GM23338 (cell line): ENCODE measurements around the gene HMGN4. TPM values are rescaled to one million over a fixed set of nuclear protein-coding genes. Genes with fewer than 3 reads are reported as not detected.

Source experiments
- ATAC-seq: fragments of 200-7000 bp; cut with Tn5 transposase; 3 replicates; pipeline ENCODE4 v1.9.1; 2020
- DNase-seq: peaks from one replicate; pipeline ENCODE4 v3.0.0-alpha.2; 2015; ENCODE audit warnings: low spot score
- H2AFZ ChIP-seq: fragments of 200-600 bp; sonication (generic); 2 replicates; pipeline ENCODE4 v1.8.0; 2016; ENCODE audit warnings: antibody characterized with exemption, mild to moderate bottlenecking, moderate library complexity
- H3F3A ChIP-seq: fragments of 200-600 bp; sonication (generic); replicated peaks from 2 replicates; pipeline ENCODE4 v1.8.0; 2017; ENCODE audit warnings: antibody characterized with exemption, mixed run types, low read depth
- H3K27ac ChIP-seq: fragments of 200-600 bp; sonication (generic); 2 replicates; pipeline ENCODE4 v1.6.1; 2016; ENCODE audit warnings: low read depth
- H3K27me3 ChIP-seq: fragments of 200-600 bp; sonication (generic); 2 replicates; pipeline ENCODE4 v1.8.0; 2016; ENCODE audit warnings: mild to moderate bottlenecking, mixed run types, moderate library complexity; ENCODE audit not compliant: insufficient read depth
- H3K36me3 ChIP-seq: fragments of 200-600 bp; sonication (generic); 2 replicates; pipeline ENCODE4 v1.8.0; 2016; ENCODE audit warnings: mild to moderate bottlenecking; ENCODE audit not compliant: insufficient read depth
- H3K4me1 ChIP-seq: fragments of 200-600 bp; sonication (generic); 2 replicates; pipeline ENCODE4 v1.8.0; 2016; ENCODE audit warnings: mild to moderate bottlenecking, moderate library complexity; ENCODE audit not compliant: insufficient read depth
- H3K4me2 ChIP-seq: fragments of 200-600 bp; sonication (generic); 2 replicates; pipeline ENCODE4 v1.7.1; 2017; ENCODE audit warnings: mixed run types
- H3K4me3 ChIP-seq: fragments of 200-600 bp; sonication (generic); 2 replicates; pipeline ENCODE4 v1.6.1; 2016; ENCODE audit warnings: mixed run types
- H3K79me2 ChIP-seq: fragments of 200-600 bp; sonication (generic); replicated peaks from 2 replicates; pipeline ENCODE4 v1.8.0; 2017; ENCODE audit warnings: mild to moderate bottlenecking; ENCODE audit not compliant: insufficient read depth
- H3K9me2 ChIP-seq: fragments of 200-600 bp; sonication (generic); 2 replicates; pipeline ENCODE4 v1.8.0; 2017; ENCODE audit not compliant: insufficient read depth
- H4K20me1 ChIP-seq: fragments of 200-600 bp; sonication (generic); replicated peaks from 2 replicates; pipeline ENCODE4 v1.8.0; 2017; ENCODE audit warnings: mild to moderate bottlenecking; ENCODE audit not compliant: insufficient read depth
- H3K27ac Mint-ChIP-seq: 2 replicates; pipeline ENCODE4 v1.8.0; 2020; ENCODE audit warnings: inconsistent platforms, mild to moderate bottlenecking, moderate library complexity, mixed read lengths
- H3K27me3 Mint-ChIP-seq: 3 replicates; pipeline ENCODE4 v1.8.0; 2022; ENCODE audit warnings: low read depth, mild to moderate bottlenecking, moderate library complexity, mixed read lengths, inconsistent platforms; ENCODE audit not compliant: insufficient read depth, poor library complexity
- H3K36me3 Mint-ChIP-seq: 3 replicates; pipeline ENCODE4 v1.8.0; 2021; ENCODE audit warnings: low read depth, mild to moderate bottlenecking, inconsistent platforms, moderate library complexity, mixed read lengths
- H3K4me1 Mint-ChIP-seq: 3 replicates; pipeline ENCODE4 v1.8.0; 2020; ENCODE audit warnings: mild to moderate bottlenecking, inconsistent platforms, mixed read lengths
- H3K4me3 Mint-ChIP-seq: 3 replicates; pipeline ENCODE4 v1.8.0; 2021; ENCODE audit warnings: moderate library complexity, mild to moderate bottlenecking, inconsistent platforms, mixed read lengths
- H3K9me3 Mint-ChIP-seq: 3 replicates; pipeline ENCODE4 v1.8.0; 2020; ENCODE audit warnings: moderate library complexity, mild to moderate bottlenecking, inconsistent platforms, mixed read lengths
- CREB1 ChIP-seq: fragments of 250-450 bp; sonication (Bioruptor Pico); IDR thresholded peaks from 2 replicates; pipeline ENCODE4 v1.5.0; 2020; ENCODE audit warnings: low read depth, mild to moderate bottlenecking, moderate library complexity
- CTCF ChIP-seq, 2 experiments: fragments of 200-600 bp in 1 of 2; sonication (generic) in 1 of 2; conservative IDR thresholded peaks; 2 replicates each; pipeline versions ENCODE4 v1.5.1 to v1.6.1; 2016 to 2017; ENCODE audit warnings: antibody characterized with exemption in 2 of 2, low read depth in 2 of 2, mild to moderate bottlenecking in 2 of 2, moderate library complexity in 1 of 2
- ETS1 ChIP-seq: IDR thresholded peaks from 2 replicates; pipeline ENCODE4 v1.6.1; 2016; ENCODE audit warnings: antibody characterized with exemption
- EZH2 ChIP-seq: fragments of 200-600 bp; sonication (generic); IDR thresholded peaks from one replicate; pipeline ENCODE4 v1.8.0; 2017; ENCODE audit warnings: antibody characterized with exemption, mild to moderate bottlenecking, low read depth; ENCODE audit not compliant: unreplicated experiment
- EZH2phosphoT487 ChIP-seq: fragments of 200-600 bp; sonication (generic); IDR thresholded peaks from one replicate; pipeline ENCODE4 v1.8.1; 2018; ENCODE audit warnings: antibody characterized with exemption; ENCODE audit not compliant: unreplicated experiment
- JUNB ChIP-seq: IDR thresholded peaks from one replicate; pipeline ENCODE4 v1.6.1; 2016; ENCODE audit warnings: antibody characterized with exemption; ENCODE audit not compliant: unreplicated experiment
- NANOG ChIP-seq: IDR thresholded peaks from 2 replicates; pipeline ENCODE4 v1.6.1; 2016; ENCODE audit warnings: antibody characterized with exemption, borderline replicate concordance
- POLR2AphosphoS5 ChIP-seq: IDR thresholded peaks from 2 replicates; pipeline ENCODE4 v1.6.1; 2016; ENCODE audit warnings: antibody characterized with exemption, low read depth
- REST ChIP-seq: IDR thresholded peaks from one replicate; pipeline ENCODE4 v1.6.1; 2018; ENCODE audit warnings: antibody characterized with exemption; ENCODE audit not compliant: unreplicated experiment
- STAT1 ChIP-seq: IDR thresholded peaks from one replicate; pipeline ENCODE4 v1.6.1; 2016; ENCODE audit warnings: antibody characterized with exemption; ENCODE audit not compliant: unreplicated experiment
- ZNF114 ChIP-seq: fragments of 250-450 bp; sonication (Bioruptor Pico); IDR thresholded peaks from 2 replicates; pipeline ENCODE4 v1.5.0; 2020; ENCODE audit warnings: mild to moderate bottlenecking, moderate library complexity
- ZNF331 ChIP-seq: fragments of 250-450 bp; sonication (Bioruptor Pico); IDR thresholded peaks from 2 replicates; pipeline ENCODE4 v1.5.0; 2020; ENCODE audit warnings: low read depth, mild to moderate bottlenecking, moderate library complexity
- ZNF462 ChIP-seq: fragments of 250-450 bp; sonication (Bioruptor Pico); IDR thresholded peaks from 2 replicates; pipeline ENCODE4 v1.5.0; 2020; ENCODE audit warnings: mild to moderate bottlenecking, moderate library complexity
- polyA plus RNA-seq: library from polyadenylated mRNA; unstranded; fragments of >200 nt; fragmentation: Nextera tagmentation; extraction: Ambion mirVana; gene quantifications from 2 replicates; pipeline ENCODE4 v1.2.1, GENCODE V29; 2016
- total RNA-seq: library from RNA; depleted of rRNA; stranded (reverse); fragments of >200 nt; shearing (Covaris generic); gene quantifications from 2 replicates; pipeline ENCODE4 v1.2.3, GENCODE V29; 2014

The HMGN4 gene
- total and polyA plus RNA-seq, 2 experiments from 2014 or later: 35.3 to 91.4 TPM

GRCh38 chr6:26530203-26530602 lies 8.0 kb upstream of the HMGN4 start:
- Histone ChIP-seq H2AFZ (no peak overlapping the region), H3K27ac (no peak overlapping the region), H3F3A (no peaks in the 10 kb centered on the region; the same call in 1 of the 2 replicates), H4K20me1 (no peaks in the 10 kb centered on the region), H3K36me3 (no peaks in the 10 kb centered on the region), H3K27me3 (no peaks in the 10 kb centered on the region), H3K4me2 (no peak overlapping the region), H3K4me1 (peaks cover 32% of the 10 kb centered on the region), H3K9me2 (no peaks in the 10 kb centered on the region), H3K79me2 (0 out of 2 replicates have a peak, but pooled peaks cover 4% of the 10 kb centered on the region), H3K4me3 (no peak overlapping the region)
- peaks cover 29% of the 10 kb centered on the region for H3K4me1 Mint-ChIP-seq
- H3K36me3 Mint-ChIP-seq: no peaks in the 10 kb centered on the region
- ATAC-seq (no peak), DNase-seq (no peak)
- H3K4me3 Mint-ChIP-seq: no peak overlapping the region
- peaks cover 8% of the 10 kb centered on the region for H3K27me3 Mint-ChIP-seq
- peaks cover 4% of the 10 kb centered on the region; the same call in 1 of the 3 replicates for H3K9me3 Mint-ChIP-seq
- TF ChIP-seq NANOG (no peak), EZH2phosphoT487 (no peak), ZNF114 (CRISPR knock-in tag) (no peak), REST (no peak), JUNB (no peak), ZNF462 (CRISPR knock-in tag) (no peak), ETS1 (no peak), CREB1 (CRISPR knock-in tag) (no peak), ZNF331 (CRISPR knock-in tag) (no peak), CTCF (conservative IDR thresholded peaks at IDR 0.05; ENCODE audit: low read depth in 2 of 2) (no peak), POLR2AphosphoS5 (no peak), STAT1 (no peak), EZH2 (no peak)
- no peak overlapping the region for H3K27ac Mint-ChIP-seq
